Keratinocyte (primary cell): ENCODE results near the gene PTPRN2. TPM values are rescaled to one million over a fixed set of nuclear protein-coding genes. Genes with fewer than 3 reads are reported as not detected.

Experiments
- DNase-seq: peaks from one replicate; pipeline ENCODE4 v3.0.0-alpha.2; 2011; ENCODE audit warnings: low read depth, missing footprints, low spot score
- FAIRE-seq: peaks from 2 replicates; lab custom pipeline; 2011; peaks lifted over from hg19 to GRCh38; lab: Jason Lieb, UNC
- H2AFZ ChIP-seq: 2 replicates; pipeline ENCODE4 v1.6.0; 2012; ENCODE audit warnings: low read length, control low read depth, inconsistent platforms; ENCODE audit not compliant: control insufficient read depth
- H3K27ac ChIP-seq: 2 replicates; pipeline ENCODE4 v1.5.1; 2011; ENCODE audit warnings: low read length; ENCODE audit not compliant: control insufficient read depth, insufficient read depth
- H3K27me3 ChIP-seq: 3 replicates; pipeline ENCODE4 v1.6.0; 2011; ENCODE audit warnings: low read length; ENCODE audit not compliant: control insufficient read depth, insufficient read depth; ENCODE audit errors: extremely low read depth
- H3K36me3 ChIP-seq, 2 experiments: 2 replicates in 1 of 2; 3 replicates in 1 of 2; pipeline ENCODE4 v1.5.1; 2011; ENCODE audit warnings: low read length in 2 of 2, mild to moderate bottlenecking in 1 of 2; ENCODE audit not compliant: control insufficient read depth in 2 of 2, insufficient read depth in 2 of 2; ENCODE audit errors: extremely low read depth in 1 of 2
- H3K4me1 ChIP-seq: 3 replicates; pipeline ENCODE4 v1.5.1; 2011; ENCODE audit warnings: low read length; ENCODE audit not compliant: control insufficient read depth, insufficient read depth; ENCODE audit errors: extremely low read depth
- H3K4me2 ChIP-seq: 3 replicates; pipeline ENCODE4 v1.6.0; 2011; ENCODE audit warnings: low read depth, low read length; ENCODE audit not compliant: control insufficient read depth, insufficient read depth; ENCODE audit errors: extremely low read depth
- H3K4me3 ChIP-seq, 3 experiments: fragments of 200-600 bp in 1 of 3; sonication (generic) in 1 of 3; 2 replicates in 2 of 3; 3 replicates in 1 of 3; pipeline ENCODE4 v1.5.1; 2011 to 2016; ENCODE audit warnings: low read length in 3 of 3, mild to moderate bottlenecking in 3 of 3, control low read depth in 2 of 3, inconsistent platforms in 1 of 3, low read depth in 1 of 3, mixed read lengths in 1 of 3, mixed run types in 1 of 3, moderate library complexity in 1 of 3; ENCODE audit not compliant: control insufficient read depth in 2 of 3, insufficient read depth in 2 of 3; ENCODE audit errors: extremely low read depth in 1 of 3
- H3K79me2 ChIP-seq: 2 replicates; pipeline ENCODE4 v1.6.0; 2012; ENCODE audit warnings: low read length; ENCODE audit not compliant: control insufficient read depth, insufficient read depth
- H3K9ac ChIP-seq: 3 replicates; pipeline ENCODE4 v1.6.0; 2011; ENCODE audit warnings: low read length; ENCODE audit not compliant: control insufficient read depth, insufficient read depth; ENCODE audit errors: extremely low read depth
- H3K9me1 ChIP-seq: 3 replicates; pipeline ENCODE4 v1.6.0; 2011; ENCODE audit warnings: low read length; ENCODE audit not compliant: control insufficient read depth, insufficient read depth; ENCODE audit errors: extremely low read depth
- H3K9me3 ChIP-seq: 2 replicates; pipeline ENCODE4 v1.5.1; 2012; ENCODE audit warnings: low read depth, low read length; ENCODE audit not compliant: control insufficient read depth
- H4K20me1 ChIP-seq: 3 replicates; pipeline ENCODE4 v1.6.0; 2011; ENCODE audit warnings: low read length; ENCODE audit not compliant: control insufficient read depth, insufficient read depth; ENCODE audit errors: extremely low read depth
- EZH2 ChIP-seq: IDR thresholded peaks from one replicate; pipeline ENCODE4 v1.6.1; 2012; ENCODE audit warnings: inconsistent platforms, mild to moderate bottlenecking, low read length, moderate library complexity
- dilution Hi-C: fragments of 300-500 bp; cut with MboI; formaldehyde crosslinking; loops from one replicate; pipeline ENCODE4 v1.7.0; 2020; ENCODE audit warnings: low sequenced_read_pairs; ENCODE audit not compliant: extremely low pct_ligation_motif_present
- polyA plus RNA-seq, 5 experiments: library from polyadenylated mRNA; depleted of rRNA in 3 of 5; stranded (reverse) in 3 of 5; stranded (forward) in 1 of 5; unstranded in 1 of 5; fragments of >200 nt; gene quantifications; 1 replicate in 1 of 5; 2 replicates in 3 of 5; 3 replicates in 1 of 5; pipeline versions ENCODE4 v1.2.1 to v1.2.3, GENCODE V29; 2011 to 2012; ENCODE audit warnings: missing spikeins in 2 of 5, low read depth in 1 of 5, low replicate concordance in 1 of 5
- TF ChIP-seq, protein P1 (sequence below), 3 experiments: IDR thresholded peaks in 1 of 3; conservative IDR thresholded peaks in 1 of 3; optimal IDR thresholded peaks in 1 of 3; 2 replicates in 2 of 3; 3 replicates in 1 of 3; pipeline versions ENCODE3 to v1.5.1; 2011; ENCODE audit warnings: low read length in 3 of 3, mild to moderate bottlenecking in 3 of 3, moderate library complexity in 2 of 3, control low read depth in 1 of 3, inconsistent platforms in 1 of 3; ENCODE audit not compliant: insufficient read depth in 2 of 3; ENCODE audit errors: extremely low read depth in 1 of 3

The PTPRN2 gene
- polyA plus RNA-seq, 1 donor (not counting 4 experiments of a cell fraction or from before 2014, with no cell fraction given): not detected

DNA sequence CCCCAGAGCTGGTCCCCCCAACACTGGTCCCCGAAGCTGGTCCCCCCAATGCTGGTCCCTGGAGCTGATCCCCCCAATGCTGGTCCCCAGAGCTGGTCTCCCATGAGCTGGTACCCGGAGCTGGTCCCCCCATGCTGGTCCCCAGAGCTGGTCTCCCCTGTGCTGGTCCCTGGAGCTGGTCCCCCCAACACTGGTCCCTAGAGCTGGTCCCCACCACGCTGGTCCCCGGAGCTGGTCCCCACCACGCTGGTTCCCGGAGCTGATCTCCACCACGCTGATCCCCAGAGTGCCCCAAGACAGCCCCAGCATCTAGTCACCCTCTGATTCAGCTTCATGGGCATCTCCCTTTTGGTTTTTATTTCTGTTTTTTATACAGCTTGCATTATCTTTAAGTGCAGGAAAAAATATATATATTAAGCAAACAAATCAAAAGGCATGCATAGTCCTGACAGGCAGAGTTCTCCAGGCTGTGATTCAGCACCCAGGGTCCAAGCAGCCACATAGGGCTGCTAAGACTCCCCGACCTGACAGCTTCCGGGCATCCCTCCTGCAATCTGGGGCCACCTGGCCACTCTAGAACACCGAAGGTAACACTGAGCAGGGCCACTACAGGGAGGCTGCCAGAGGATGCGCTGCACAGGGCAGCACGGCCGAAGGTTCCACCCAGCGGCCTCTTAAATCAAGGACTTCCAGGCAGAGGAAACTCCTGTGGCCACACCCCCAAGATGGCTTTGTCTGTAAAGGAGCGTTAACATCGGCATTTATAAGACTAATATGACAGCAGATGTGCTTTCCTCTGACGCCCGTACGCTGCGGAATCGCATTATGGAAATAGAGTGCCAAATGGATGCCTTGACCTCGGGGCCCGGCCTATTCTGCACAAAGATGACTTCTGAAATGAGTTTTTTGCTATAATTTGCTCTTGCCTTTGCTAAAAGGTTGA is 215.0 kb downstream of the PTPRN2 start:
- no peaks in the 10 kb centered on the region for H3K9me1 ChIP-seq
- no peaks in the 10 kb centered on the region for H3K36me3 ChIP-seq
- H3K9me3 ChIP-seq: peaks cover 2% of the 10 kb centered on the region
- H3K27ac ChIP-seq: no peak overlapping the region
- no peaks in the 10 kb centered on the region for H3K79me2 ChIP-seq
- FAIRE-seq (no peak), DNase-seq (no peak)
- H3K9ac ChIP-seq: no peak overlapping the region
- no peaks in the 10 kb centered on the region for H3K27me3 ChIP-seq
- no peak overlapping the region for H3K4me3 ChIP-seq
- H4K20me1 ChIP-seq: no peaks in the 10 kb centered on the region
- TF ChIP-seq, protein P1, sequence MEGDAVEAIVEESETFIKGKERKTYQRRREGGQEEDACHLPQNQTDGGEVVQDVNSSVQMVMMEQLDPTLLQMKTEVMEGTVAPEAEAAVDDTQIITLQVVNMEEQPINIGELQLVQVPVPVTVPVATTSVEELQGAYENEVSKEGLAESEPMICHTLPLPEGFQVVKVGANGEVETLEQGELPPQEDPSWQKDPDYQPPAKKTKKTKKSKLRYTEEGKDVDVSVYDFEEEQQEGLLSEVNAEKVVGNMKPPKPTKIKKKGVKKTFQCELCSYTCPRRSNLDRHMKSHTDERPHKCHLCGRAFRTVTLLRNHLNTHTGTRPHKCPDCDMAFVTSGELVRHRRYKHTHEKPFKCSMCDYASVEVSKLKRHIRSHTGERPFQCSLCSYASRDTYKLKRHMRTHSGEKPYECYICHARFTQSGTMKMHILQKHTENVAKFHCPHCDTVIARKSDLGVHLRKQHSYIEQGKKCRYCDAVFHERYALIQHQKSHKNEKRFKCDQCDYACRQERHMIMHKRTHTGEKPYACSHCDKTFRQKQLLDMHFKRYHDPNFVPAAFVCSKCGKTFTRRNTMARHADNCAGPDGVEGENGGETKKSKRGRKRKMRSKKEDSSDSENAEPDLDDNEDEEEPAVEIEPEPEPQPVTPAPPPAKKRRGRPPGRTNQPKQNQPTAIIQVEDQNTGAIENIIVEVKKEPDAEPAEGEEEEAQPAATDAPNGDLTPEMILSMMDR (optimal IDR thresholded peaks at IDR 0.05 in 1 of 3, IDR thresholded peaks at IDR 0.05 in 1 of 3, conservative IDR thresholded peaks at IDR 0.05 in 1 of 3; ENCODE audit: extremely low read depth in 1 of 3, insufficient read depth in 2 of 3, low read length in 3 of 3): no peak
- TF ChIP-seq EZH2: no peak
- H3K4me2 ChIP-seq: no peak overlapping the region
- no peaks in the 10 kb centered on the region for H3K4me1 ChIP-seq
- H2AFZ ChIP-seq: no peak overlapping the region
- dilution Hi-C loops: no loop called here

DNA sequence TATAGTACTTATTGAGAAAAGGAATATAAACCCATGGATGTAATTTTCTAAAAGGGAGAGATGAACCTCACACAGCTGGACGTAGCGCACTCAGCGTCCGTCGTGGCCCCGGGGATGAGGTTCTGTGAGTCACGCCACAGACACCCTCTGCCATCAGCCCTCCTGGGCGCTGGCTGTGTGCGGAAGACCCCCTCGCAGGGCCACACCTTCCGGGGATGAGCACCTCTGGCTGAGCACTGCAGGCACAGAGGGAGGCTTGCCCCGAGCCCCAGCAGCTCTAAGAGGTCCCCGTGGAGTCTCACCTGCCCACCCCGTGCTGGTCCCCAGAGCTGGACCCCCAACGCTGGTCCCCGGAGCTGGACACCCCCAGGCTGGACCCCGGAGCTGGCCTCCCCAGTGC is 215.8 kb downstream of the PTPRN2 start:
- Histone ChIP-seq H4K20me1 (no peaks in the 10 kb centered on the region), H3K27me3 (no peaks in the 10 kb centered on the region), H2AFZ (no peak overlapping the region), H3K9ac (no peak overlapping the region), H3K9me3 (peaks cover 5% of the 10 kb centered on the region), H3K36me3 (no peaks in the 10 kb centered on the region), H3K4me1 (no peaks in the 10 kb centered on the region), H3K27ac (no peak overlapping the region), H3K9me1 (no peaks in the 10 kb centered on the region), H3K79me2 (no peaks in the 10 kb centered on the region), H3K4me2 (no peak overlapping the region), H3K4me3 (no peak overlapping the region)
- no peak for DNase-seq
- dilution Hi-C loops: no loop called here
- no peak for TF ChIP-seq EZH2
- TF ChIP-seq, protein P1 (optimal IDR thresholded peaks at IDR 0.05 in 1 of 3, IDR thresholded peaks at IDR 0.05 in 1 of 3, conservative IDR thresholded peaks at IDR 0.05 in 1 of 3; ENCODE audit: extremely low read depth in 1 of 3, insufficient read depth in 2 of 3, low read length in 3 of 3): no peak
- FAIRE-seq: no peak
